GM19099 (cell line): ENCODE data around the gene SPRY2.

ENCODE experiments used
- POLR2A ChIP-seq: IDR thresholded peaks from 3 replicates; pipeline ENCODE4 v1.6.1; 2011; ENCODE audit warnings: low read depth; ENCODE audit not compliant: insufficient read length; ENCODE audit errors: extremely low read depth

Gene SPRY2

DNA sequence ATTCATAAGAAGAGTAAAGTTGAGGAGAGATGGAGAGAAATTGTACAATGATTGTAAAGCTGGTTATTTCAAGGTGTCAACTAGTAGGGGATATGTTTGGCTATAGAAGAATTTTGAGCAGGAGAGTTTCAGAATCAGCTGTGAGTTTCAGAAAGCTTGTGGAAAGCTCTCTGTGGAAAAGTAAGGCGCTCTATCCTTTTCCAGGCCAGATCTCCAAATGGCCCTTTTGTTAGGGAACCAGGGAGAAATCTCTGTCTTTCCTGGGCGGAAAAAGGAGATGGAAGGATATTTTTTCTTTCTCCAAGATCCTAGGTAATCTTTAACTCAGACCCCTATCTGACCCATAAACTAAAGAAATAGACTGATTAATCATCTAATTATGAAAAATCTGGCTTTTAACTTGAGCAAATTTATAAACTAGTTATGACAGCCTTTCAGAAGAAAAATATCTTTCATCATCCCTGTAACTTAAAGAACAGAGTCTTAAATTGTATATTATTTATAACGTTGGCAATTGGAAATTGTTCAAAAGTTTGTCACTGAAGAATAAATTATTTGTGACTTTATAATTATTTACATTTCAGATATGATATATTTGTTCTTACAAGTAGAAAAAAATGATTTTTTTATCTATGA lies 34.5 kb downstream of the SPRY2 start:
- TF ChIP-seq POLR2A = no peak

DNA sequence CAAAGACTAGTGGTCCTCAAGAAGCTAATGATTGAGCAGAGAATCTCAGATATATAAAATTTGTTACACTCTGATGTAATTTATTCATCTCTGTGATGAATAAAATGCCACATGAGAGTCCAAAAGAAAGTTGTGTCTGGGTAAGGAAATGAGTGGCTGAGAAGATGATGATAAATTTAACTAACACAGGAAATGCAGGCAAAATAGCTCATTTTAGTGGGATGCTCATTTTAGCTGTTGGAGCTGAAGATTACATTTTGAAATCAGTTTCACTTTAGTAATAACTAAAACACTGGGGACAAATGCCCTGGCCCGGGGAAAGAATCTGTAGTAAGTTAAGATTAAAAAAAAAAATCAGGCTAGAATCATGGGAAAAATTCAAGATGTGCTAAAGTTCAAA lies 35.2 kb downstream of the SPRY2 start:
- no peak for TF ChIP-seq POLR2A

DNA sequence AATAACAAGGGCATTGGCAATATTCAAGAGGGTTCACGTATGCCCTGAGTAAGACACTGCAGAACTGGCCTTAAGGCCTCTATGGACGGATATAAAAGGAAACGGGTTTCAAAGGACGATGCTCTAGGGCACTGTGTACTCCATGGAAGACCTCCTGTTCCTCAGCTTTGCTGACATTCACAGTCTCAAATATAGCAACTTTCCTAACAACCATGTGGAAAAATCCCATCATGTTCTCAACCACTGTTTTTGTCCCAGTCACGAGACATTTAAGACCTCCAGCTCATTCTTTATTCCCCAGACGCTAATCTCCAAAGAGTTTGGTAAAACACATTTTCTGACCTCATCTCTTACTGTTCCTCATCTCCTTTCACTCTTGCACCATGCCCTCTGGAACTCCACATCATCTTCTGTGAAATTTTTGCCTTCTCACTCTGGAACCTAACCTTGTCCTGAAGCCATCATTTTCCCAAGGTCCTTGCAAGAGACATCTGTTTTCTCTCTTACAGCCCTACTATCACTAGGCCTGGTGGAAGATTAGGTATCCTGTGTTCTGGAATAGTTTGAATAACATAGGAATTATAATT lies 37.6 kb downstream of the SPRY2 start:
- TF ChIP-seq POLR2A = no peak

DNA sequence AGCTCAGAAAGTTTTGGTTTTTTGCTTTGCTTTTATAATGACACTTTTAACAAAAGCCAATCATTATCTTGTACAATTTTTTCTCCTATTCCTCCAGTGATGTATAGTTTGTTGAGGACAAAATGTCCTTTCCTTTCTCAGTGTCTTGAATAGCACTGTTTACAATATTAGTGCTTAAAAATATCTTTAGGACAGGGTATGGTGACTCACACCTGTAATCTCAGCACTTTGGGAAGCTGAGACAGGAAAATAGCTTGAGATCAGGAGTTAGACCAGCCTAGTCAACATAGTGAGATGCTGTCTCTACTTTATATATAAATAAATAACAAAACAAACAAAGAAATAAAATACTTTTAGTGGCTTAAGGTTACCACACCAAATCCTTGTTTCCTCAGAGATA lies 41.9 kb downstream of the SPRY2 start:
- TF ChIP-seq POLR2A = no peak

DNA sequence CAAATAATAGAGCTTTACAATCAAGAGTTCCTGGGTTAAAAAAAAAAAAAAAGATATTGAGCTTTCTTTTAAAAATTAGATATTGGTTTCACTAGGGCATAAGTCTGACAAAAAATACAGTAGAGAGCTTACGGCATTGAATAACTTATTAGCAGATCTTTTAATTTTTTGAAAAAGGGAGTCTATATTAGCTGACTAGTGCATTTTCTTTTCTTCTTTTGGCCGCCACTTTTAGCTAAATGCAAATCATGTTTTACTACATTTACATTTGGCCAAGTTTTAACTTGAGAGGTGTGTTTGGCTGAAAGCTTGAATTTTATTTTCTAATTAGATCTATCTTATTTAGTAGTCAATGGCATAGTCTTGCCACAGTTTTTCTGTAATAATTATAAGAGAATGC lies 43.4 kb downstream of the SPRY2 start:
- no peak for TF ChIP-seq POLR2A

DNA sequence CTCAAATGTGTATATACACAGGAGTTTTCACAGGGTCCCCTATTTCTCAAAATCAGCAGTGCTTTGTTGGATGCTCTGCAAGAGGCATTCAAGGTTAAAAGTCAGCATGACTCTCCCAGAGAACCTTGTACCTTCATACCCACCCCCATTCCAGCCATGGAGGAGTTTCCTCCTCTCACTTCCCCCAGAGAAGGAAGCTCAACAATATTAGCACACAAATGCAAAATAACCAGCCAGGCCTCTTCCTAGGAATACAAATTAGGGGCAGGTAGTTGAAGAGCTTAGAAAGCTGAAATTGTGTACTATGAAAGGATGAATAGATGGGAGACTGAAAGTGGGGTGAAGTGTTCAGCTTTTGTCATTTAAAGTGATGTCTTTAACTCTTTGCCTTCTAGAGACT lies 43.8 kb downstream of the SPRY2 start:
- no peak for TF ChIP-seq POLR2A

DNA sequence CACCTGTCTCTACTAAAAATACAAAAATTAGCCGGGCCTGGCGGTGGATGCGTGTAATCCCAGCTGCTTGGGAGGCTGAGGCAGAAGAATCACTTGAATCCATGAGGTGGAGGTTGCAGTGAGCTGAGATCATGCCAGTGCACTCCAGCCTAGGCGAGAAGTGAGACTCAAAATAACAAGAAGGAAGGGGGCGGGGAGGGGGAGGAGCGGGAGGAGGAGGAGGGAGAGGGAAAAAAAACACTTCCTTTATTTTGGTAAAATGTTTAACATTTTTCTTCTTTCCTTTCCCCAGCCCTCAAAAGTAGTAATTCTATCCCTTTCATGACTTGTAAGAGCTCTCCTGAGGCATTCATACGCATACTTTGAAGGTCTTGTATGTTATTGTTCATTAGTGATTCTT lies 44.3 kb downstream of the SPRY2 start:
- no peak for TF ChIP-seq POLR2A

DNA sequence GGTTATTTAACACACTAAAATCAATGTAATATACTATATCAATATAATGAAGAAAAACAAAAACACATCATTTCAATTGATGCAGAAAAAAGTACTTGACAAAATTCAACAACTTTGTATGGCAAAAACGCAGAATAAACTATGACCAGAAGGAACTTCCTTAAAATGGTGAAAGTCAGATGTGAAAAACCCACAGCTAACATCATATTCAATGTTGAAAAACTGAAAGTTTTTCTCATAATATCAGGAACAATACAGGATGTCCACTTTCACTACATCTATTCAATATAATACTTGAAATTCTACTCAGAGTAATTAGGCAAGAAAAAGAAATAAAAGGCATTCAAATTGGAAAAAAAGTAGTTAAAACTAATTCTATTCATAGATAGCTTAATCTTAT lies 50.3 kb downstream of the SPRY2 start:
- TF ChIP-seq POLR2A = no peak
